GM23248 (cell line): Measurements from ENCODE around the gene VCP. TPM values are rescaled to one million over a fixed set of nuclear protein-coding genes. Genes with fewer than 3 reads are reported as not detected.
A peak's percentile ranks its signal among the peaks of the same experiment; 100 is the strongest.

Experiments
- DNase-seq: peaks from one replicate; pipeline ENCODE4 v3.0.0-alpha.2; 2015
- H2AFZ ChIP-seq: fragments of 200-600 bp; sonication (generic); 2 replicates; pipeline ENCODE4 v1.6.1; 2016; ENCODE audit warnings: antibody characterized with exemption
- H3F3A ChIP-seq: fragments of 200-600 bp; sonication (generic); 2 replicates; pipeline ENCODE4 v1.6.1; 2016; ENCODE audit warnings: mild to moderate bottlenecking, antibody characterized with exemption, mixed run types; ENCODE audit not compliant: insufficient read depth
- H3K27ac ChIP-seq: fragments of 200-600 bp; sonication (generic); 2 replicates; pipeline ENCODE4 v1.5.1; 2016; ENCODE audit warnings: mild to moderate bottlenecking
- H3K27me3 ChIP-seq: fragments of 200-600 bp; sonication (generic); replicated peaks from 2 replicates; pipeline ENCODE4 v1.6.1; 2016; ENCODE audit warnings: mild to moderate bottlenecking; ENCODE audit not compliant: insufficient read depth
- H3K36me3 ChIP-seq: fragments of 200-600 bp; sonication (generic); 2 replicates; pipeline ENCODE4 v1.6.1; 2016; ENCODE audit warnings: low read depth, mild to moderate bottlenecking
- H3K4me1 ChIP-seq: fragments of 200-600 bp; sonication (generic); 2 replicates; pipeline ENCODE4 v1.6.1; 2016; ENCODE audit warnings: mild to moderate bottlenecking; ENCODE audit not compliant: insufficient read depth
- H3K4me2 ChIP-seq: fragments of 200-600 bp; sonication (generic); one replicate; pipeline ENCODE4 v1.6.1; 2016; ENCODE audit warnings: mild to moderate bottlenecking; ENCODE audit not compliant: unreplicated experiment
- H3K4me3 ChIP-seq: fragments of 200-600 bp; sonication (generic); 2 replicates; pipeline ENCODE4 v1.5.1; 2016; ENCODE audit warnings: mild to moderate bottlenecking
- H3K79me2 ChIP-seq: fragments of 200-600 bp; sonication (generic); 2 replicates; pipeline ENCODE4 v1.6.1; 2016; ENCODE audit warnings: mild to moderate bottlenecking; ENCODE audit not compliant: insufficient read depth
- H3K9ac ChIP-seq: fragments of 200-600 bp; sonication (generic); 2 replicates; pipeline ENCODE4 v1.6.1; 2016; ENCODE audit warnings: mild to moderate bottlenecking
- H3K9me2 ChIP-seq: fragments of 200-600 bp; sonication (generic); 2 replicates; pipeline ENCODE4 v1.6.1; 2016; ENCODE audit warnings: mixed run types, mild to moderate bottlenecking, moderate library complexity; ENCODE audit not compliant: insufficient read depth
- H3K9me3 ChIP-seq: fragments of 200-600 bp; sonication (generic); one replicate; pipeline ENCODE4 v1.6.1; 2017; ENCODE audit warnings: low read depth
- H4K20me1 ChIP-seq: fragments of 200-600 bp; sonication (generic); 2 replicates; pipeline ENCODE4 v1.6.0; 2016; ENCODE audit not compliant: insufficient read depth
- EZH2 ChIP-seq: fragments of 200-600 bp; sonication (generic); IDR thresholded peaks from 2 replicates; pipeline ENCODE4 v1.6.1; 2018; ENCODE audit warnings: antibody characterized with exemption, mild to moderate bottlenecking; ENCODE audit not compliant: insufficient read depth, poor library complexity, severe bottlenecking
- EZH2phosphoT487 ChIP-seq: fragments of 200-600 bp; sonication (generic); IDR thresholded peaks from 2 replicates; pipeline ENCODE4 v1.6.1; 2018; ENCODE audit warnings: antibody characterized with exemption, moderate library complexity, mild to moderate bottlenecking, low read depth; ENCODE audit not compliant: insufficient read depth
- WGBS, 2 experiments: methylation state at CpG; one replicate each; pipeline ENCODE4 v1.1.6; 2015 to 2017; ENCODE audit warnings: low lambda C conversion rate in 2 of 2, low coverage in 1 of 2; ENCODE audit errors: missing lambda C conversion rate in 2 of 2; 5-methylcytosine and 5-hydroxymethylcytosine counted together
- in situ Hi-C: fragments of 300-500 bp; cut with MboI; formaldehyde crosslinking; loops from 2 replicates; pipeline ENCODE4 v1.15.0; 2020
- polyA plus RNA-seq: library from polyadenylated mRNA; unstranded; fragments of >200 nt; fragmentation: Nextera tagmentation; extraction: Ambion mirVana; gene quantifications from 2 replicates; pipeline ENCODE4 v1.2.1, GENCODE V29; 2016
- total RNA-seq: library from RNA; depleted of rRNA; stranded (reverse); fragments of >200 nt; shearing (Covaris generic); gene quantifications from 2 replicates; pipeline ENCODE4 v1.2.3, GENCODE V29; 2014

Gene VCP
- total and polyA plus RNA-seq, 2 experiments from 2014 or later: 255 to 295 TPM

DNA sequence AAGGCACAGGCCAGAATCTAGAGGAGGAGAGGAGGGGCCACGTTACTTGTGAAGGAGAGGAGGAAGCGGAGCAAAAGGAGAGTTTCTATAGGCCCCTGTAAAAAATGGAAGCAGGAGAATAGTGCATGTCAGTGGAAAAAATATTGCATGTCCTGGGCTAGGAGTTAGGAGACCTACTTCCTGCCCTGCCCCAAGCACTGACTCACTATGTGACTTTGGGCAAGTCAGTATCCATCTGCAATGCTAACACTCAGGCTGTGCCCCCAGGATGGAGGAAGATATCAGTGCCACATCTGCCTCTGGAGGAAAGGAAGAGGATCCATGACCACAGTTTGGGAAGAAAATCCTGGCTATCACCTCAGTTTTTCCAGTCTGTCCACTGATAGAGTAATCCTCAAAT, 17.0 kb upstream of the VCP start:
- Histone ChIP-seq H2AFZ (no peak overlapping the region), H3K36me3 (no peaks in the 10 kb centered on the region), H3K27me3 (no peaks in the 10 kb centered on the region), H3K79me2 (no peaks in the 10 kb centered on the region), H3K9ac (no peak overlapping the region), H3K4me2 (no peak overlapping the region), H3F3A (no peaks in the 10 kb centered on the region), H3K27ac (no peak overlapping the region), H4K20me1 (no peaks in the 10 kb centered on the region), H3K9me2 (no peaks in the 10 kb centered on the region), H3K9me3 (no peaks in the 10 kb centered on the region), H3K4me3 (no peak overlapping the region), H3K4me1 (no peaks in the 10 kb centered on the region)
- 92 to 94% methylated on average over 2 of the region's 2 CpGs for WGBS, 2 experiments
- TF ChIP-seq EZH2phosphoT487 (no peak), EZH2 (no peak)
- DNase-seq: no peak
- in situ Hi-C loops: no loop called here

DNA sequence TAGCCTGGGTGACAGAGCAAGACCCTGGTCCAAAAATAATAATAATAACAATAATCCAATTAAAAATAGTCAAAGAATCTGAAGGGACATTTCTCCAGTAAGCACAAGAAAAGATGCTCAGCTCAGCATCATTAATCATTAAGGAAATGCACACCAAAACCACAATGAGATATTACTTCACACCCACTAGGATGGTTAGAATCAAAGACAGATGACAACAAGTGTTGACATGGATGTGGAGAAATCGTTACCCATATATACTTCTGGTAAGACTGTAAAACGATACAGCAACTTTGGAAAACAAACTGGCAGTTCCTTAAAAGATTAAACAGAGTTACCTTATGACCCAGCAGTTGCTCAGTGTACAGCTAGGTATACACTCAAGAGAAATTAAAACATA, 12.7 kb upstream of the VCP start:
- no peaks in the 10 kb centered on the region for H3K9me3 ChIP-seq
- H4K20me1 ChIP-seq: no peaks in the 10 kb centered on the region
- DNase-seq: no peak
- no peaks in the 10 kb centered on the region for H3K36me3 ChIP-seq
- in situ Hi-C loops: no loop called here
- H3K9ac ChIP-seq: no peak overlapping the region
- no peak overlapping the region for H2AFZ ChIP-seq
- no peak overlapping the region for H3K4me2 ChIP-seq
- no peaks in the 10 kb centered on the region for H3K79me2 ChIP-seq
- 3 to 8% methylated on average over 2 of the region's 2 CpGs for WGBS, 2 experiments
- TF ChIP-seq EZH2phosphoT487 (no peak), EZH2 (no peak)
- peaks cover 4% of the 10 kb centered on the region; the same call in 1 of the 2 replicates for H3K4me1 ChIP-seq
- H3K27me3 ChIP-seq: no peaks in the 10 kb centered on the region
- no peak overlapping the region for H3K4me3 ChIP-seq
- H3K9me2 ChIP-seq: no peaks in the 10 kb centered on the region
- peaks cover 6% of the 10 kb centered on the region; the same call in 1 of the 2 replicates for H3F3A ChIP-seq
- no peak overlapping the region for H3K27ac ChIP-seq

DNA sequence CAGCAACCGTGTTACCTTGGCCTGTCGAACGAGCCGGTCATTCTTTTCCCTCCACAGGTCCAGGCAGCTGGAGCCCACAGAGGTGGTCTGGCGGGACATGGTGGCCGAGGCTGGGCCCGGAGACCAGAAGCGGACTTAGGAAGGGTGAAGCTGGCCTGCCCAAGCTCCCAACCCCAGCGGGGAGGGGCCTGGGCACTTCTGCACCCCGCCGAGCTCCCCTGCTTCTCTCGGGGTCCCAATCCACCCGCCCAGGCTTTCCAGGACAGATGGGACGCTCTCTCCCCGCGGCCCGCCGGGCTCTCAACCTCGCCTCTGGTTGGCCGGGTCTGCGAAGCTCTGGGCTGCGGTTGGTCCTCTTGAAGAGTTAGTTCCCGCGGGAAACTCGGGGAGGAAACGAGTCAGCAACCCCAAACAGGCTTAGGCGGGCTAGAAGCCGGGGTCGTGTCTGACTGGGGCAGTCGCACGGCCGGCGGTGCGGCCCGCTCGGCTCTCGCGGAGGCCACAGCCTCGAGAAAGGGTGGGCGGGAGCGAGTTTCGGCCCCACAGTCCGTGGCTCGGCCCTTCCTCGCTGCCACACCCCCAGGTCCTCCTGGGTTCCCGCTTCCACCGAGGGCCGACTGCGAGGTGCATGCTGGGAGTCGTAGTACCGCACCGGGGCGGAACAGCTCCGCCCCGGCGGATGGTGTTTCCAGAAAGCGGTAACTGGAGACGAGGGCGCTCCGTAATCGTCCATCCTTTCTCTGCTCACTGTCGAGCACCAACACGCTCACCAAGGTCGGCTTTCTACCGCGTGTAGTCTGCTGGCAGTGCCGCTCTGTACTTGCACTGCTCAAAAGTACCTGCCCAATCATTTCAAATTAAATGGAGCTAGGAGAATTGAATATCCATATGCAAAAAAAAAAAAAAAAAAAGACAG, 7.3 kb upstream of the VCP start, which contains the start of gene FANCG:
TSS of gene FANCG (minus strand) at position 517 of the 916 bp plus-strand sequence. CDS start at position 99, 418 bp downstream.
- WGBS, 2 experiments: 0 to 1% methylated on average over 66 of the region's 67 CpGs
- TF ChIP-seq EZH2phosphoT487 (no peak), EZH2 (no peak)
- Histone ChIP-seq H4K20me1 (no peaks in the 10 kb centered on the region), H3K9ac (peak within 1 kb of the TSS; percentile 83), H3K4me3 (peak within 1 kb of the TSS; percentile 79), H3K36me3 (no peaks in the 10 kb centered on the region), H3K9me2 (no peaks in the 10 kb centered on the region), H3K27ac (peak within 1 kb of the TSS; percentile 63), H2AFZ (peak within 1 kb of the TSS; percentile 96), H3K4me2 (peak within 1 kb of the TSS; percentile 98), H3K9me3 (no peaks in the 10 kb centered on the region), H3F3A (peaks cover 7% of the 10 kb centered on the region; the same call in 1 of the 2 replicates), H3K27me3 (no peaks in the 10 kb centered on the region), H3K4me1 (peaks cover 13% of the 10 kb centered on the region), H3K79me2 (peaks cover 29% of the 10 kb centered on the region)
- in situ Hi-C loops: no loop called here
- DNase-seq: peak; percentile 97

DNA sequence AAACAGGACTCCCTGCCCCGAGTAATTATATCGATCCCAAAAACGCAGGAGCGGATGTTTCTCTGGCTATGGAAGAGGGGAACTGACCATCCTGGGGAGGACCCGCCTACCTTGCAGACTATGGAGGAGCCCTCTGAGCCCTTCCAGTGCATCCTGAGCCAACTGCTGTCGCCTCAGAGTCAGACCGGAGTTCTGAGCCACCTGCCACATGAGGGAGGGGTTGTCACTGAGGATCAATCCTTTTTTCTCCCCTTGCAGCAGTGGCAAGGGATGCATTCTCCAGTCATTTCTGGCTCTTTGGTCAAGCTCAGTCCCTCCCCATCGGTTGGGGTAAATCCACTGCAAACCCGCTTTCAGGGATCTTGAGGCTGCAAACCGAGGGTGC, 6.6 kb upstream of the VCP start:
- Histone ChIP-seq H3K9me2 (no peaks in the 10 kb centered on the region), H4K20me1 (no peaks in the 10 kb centered on the region), H2AFZ (peak overlapping the region; percentile 96), H3K27me3 (no peaks in the 10 kb centered on the region), H3F3A (peaks cover 7% of the 10 kb centered on the region; the same call in 1 of the 2 replicates), H3K4me1 (peaks cover 13% of the 10 kb centered on the region), H3K36me3 (no peaks in the 10 kb centered on the region), H3K4me3 (peak overlapping the region; percentile 79), H3K27ac (peak overlapping the region; percentile 63), H3K9me3 (no peaks in the 10 kb centered on the region), H3K4me2 (peak overlapping the region; percentile 98), H3K9ac (peak overlapping the region; percentile 83), H3K79me2 (peaks cover 29% of the 10 kb centered on the region)
- DNase-seq: peak; percentile 16
- TF ChIP-seq EZH2 (no peak), EZH2phosphoT487 (no peak)
- WGBS, 2 experiments: 0 to 3% methylated on average over 10 of the region's 10 CpGs
- in situ Hi-C loops: no loop called here
